ENCODE data around the gene REEP5.
"Not testable (repeated sequence)": the region's sequence is repeated elsewhere in the genome, so short reads cannot be mapped to it uniquely, and the experiment has no call there.

The REEP5 gene

DNA sequence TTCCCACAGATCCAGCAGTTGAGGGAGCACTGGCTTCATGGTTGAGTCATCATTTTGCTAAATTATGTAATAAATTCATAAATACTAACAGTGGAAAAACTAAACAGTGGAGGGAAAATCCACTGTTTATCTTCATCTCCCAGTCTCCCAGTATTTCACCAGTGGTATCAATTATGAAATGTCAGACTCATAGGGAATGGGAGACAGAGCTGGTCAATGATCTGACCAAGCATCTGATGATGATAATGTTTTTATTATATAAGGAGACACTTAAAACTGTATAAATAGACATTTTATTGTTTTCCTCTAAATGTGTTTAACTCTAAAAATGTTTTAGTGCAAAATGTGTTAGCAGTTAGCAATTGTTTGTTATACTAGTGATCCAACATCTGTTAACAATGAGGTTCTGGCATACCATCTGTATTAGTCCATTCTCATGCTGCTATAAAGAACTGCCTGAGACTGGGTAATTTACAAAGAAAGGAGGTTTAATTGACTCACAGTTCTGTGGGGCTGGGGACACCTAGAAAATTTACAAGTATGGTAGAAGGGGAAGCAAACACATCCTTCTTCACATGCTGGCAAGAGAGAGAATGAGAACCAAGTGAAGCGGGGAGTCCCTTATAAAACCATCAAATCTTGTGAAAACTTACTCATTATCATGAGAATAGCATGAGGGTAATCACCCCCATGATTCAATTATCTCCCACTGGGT is 11.8 kb upstream of the REEP5 start:
- H3K4me3 ChIP-seq (ENCODE audit: low read depth, low read length): no peak overlapping the region

DNA sequence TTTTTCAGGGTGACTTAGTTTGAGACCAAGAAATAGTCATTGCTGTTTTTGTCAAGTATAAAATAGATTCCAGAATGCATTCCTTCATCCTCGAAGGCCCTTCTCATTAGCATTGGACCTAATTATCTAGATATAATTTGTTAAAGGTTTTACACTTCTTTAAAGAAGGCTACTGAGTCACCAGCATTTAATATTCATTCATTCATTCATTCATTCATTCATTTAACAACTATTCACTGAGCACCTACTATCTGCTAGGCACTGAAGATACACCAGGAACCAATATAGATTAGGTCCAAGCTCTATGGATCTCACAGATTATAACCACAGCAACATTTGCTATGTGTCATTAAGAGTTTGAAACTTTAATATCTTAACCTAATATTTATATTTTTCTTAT is 11.1 kb upstream of the REEP5 start:
- no peak overlapping the region for H3K4me3 ChIP-seq (ENCODE audit: low read depth, low read length)

DNA sequence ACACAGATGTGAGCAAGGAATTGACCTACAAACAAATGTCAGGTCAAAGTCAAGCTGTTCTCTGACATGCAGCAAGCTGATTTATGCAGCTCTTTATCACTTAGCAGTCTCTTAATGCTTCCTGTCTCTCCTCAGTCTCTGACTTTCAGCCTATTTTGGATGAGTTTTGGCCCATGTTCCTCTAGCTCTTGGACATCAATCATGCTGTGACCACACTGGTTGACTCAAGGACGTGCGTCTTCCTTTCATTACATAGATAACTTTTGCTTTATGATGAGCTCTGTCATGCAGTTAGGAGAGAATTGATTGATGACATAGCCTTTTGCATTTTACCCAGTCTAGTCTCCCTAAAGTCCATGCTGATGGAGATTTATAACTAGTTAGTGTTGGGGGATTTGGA is 9.4 kb upstream of the REEP5 start:
- H3K4me3 ChIP-seq (ENCODE audit: low read depth, low read length): no peak overlapping the region

DNA sequence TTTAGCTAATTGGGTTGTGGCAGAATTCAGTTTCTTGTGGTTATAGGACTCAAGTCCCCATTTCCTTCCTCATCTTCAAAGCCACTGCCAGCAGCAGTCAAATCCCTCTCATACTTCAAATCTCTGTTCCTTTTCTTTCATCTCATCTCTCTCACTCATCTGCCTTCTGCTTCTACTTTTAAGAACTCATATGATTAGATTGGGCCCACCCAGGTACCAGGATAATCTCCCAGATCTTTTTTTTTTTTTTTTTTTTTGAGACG is 8.0 kb upstream of the REEP5 start:
- no peak overlapping the region for H3K4me3 ChIP-seq (ENCODE audit: low read depth, low read length)

DNA sequence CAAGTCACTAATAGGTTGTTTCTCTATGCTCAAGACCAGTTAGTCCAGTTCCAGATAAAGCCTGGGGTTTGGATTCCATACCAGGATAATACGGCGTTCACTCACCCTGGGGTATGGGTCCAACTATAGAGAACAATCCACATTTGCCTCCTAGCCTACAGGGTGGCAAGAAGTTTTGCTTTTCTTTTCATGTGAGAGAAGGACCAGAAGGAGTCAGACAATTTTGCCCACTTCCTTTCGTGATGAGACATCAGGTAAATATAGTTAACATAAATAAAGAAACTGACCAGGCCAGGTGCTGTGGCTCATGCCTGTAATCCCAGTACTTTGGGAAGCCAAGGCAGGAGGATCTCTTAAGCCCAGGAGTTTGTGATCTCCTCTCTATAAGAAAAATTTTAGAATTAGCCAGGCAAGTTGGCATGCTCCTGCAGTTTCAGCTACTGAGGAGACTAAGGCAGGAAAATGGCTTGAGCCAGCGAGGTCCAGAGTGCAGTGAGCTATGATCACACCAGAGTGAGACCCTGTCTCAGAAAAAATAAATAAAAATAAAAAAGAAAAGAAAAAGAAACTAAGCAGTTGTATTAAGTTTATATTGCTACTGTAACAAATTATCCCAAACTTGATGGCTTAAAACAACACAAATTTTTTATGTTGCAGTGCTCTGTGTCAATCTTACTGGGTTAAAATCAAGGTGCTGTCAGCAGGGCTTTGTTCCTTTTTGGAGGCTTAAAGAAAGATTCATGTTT is 7.5 kb upstream of the REEP5 start:
- H3K4me3 ChIP-seq (ENCODE audit: low read depth, low read length): no peak overlapping the region

DNA sequence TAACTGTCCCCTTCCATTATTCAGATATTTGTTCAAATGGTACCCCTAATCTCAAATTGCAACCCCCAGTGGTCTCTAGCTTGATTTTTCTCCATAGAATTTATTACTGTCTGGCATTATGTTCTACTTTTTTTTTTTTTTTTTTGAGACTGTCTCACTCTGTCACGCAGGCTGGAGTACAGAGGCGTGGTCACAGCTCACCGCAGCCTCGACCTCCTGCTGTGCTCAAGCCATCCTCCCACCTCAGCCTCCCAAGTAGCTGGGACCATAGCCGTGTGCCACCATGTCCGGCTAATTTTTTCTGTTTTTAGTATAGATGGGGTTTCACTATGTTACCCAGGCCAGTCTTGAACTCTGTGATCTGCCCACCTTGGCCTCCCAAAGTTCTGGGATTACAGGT is 2.0 kb upstream of the REEP5 start:
- no peak overlapping the region for H3K4me3 ChIP-seq (ENCODE audit: low read depth, low read length)

DNA sequence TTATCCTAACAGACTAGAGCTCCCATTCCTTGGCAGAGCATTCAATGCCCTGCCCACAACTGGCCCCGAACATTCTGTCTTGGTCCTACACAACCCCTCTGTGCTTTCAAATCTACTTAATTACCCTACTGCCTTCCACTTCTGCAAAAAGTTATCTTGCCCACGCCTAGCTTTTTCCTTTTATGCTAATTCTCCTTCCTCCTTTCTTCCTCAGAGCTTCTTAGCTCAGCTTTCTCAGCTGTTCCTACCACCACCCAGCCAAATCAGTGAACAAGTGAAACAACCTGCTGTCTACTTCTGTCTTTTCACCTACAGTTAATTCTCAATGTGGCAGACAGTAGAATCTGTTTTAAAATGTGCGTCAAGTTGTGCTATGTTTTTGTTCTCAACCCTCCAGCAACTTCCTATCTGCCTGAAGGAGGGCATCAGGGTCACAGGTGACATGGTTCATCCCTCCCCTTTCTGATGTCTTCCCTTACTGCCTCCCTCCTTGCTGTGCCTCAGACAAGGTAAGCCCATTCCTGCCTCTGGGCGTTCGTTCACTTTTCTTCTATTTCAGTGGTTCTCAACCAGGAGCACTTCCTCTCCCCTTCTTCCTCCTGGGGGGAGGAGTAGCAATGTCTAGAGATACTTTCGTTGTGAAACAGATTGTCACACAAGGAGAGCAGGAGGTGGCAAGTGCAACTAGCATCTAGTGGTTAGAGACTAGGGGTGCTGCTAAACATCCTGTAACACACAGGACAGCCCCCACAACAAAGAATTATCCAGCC is 1.3 kb upstream of the REEP5 start:
- no peak overlapping the region for H3K4me3 ChIP-seq (ENCODE audit: low read depth, low read length)

DNA sequence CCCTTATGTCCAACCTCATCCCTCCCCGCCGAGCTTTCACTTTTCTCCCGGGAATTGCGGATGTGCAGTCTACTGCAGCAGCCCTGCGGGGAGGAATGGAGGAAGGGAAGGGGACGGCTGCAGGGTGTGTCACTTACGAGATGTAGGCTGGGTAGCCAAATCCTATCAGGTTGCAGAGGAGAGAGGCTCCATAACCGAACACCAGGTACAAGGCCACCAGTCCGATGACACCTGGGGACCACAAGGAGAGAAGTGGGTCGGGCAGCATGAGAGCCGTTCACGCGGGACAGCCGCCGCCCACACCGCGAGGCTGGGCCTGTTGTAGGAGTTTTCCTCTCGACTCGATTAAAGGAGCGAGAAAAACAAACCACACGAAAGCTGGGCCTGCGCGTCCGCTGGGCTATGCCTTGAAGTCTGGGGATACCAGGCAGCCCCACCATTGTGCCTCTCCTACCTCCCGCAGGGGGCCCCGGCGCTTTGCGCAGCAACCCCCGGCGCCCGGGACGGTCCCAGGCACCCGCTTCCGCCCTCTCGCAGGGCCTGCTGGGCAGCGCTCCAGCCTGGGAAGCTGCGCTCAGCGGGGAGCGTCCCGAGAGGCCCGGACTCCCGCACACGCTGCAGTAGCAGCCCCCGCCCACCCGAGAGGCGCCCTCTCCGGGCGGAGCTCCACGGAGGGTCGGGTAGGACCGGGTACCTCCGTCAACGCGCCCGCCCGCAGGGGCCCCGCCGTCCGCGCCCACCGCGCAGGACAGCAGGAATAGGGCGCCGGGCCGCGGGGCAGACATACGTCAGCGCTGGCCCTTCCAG is 798 bp downstream of the REEP5 start:
- peak overlapping the region; percentile 87 for H3K4me3 ChIP-seq (ENCODE audit: low read depth, low read length)

DNA sequence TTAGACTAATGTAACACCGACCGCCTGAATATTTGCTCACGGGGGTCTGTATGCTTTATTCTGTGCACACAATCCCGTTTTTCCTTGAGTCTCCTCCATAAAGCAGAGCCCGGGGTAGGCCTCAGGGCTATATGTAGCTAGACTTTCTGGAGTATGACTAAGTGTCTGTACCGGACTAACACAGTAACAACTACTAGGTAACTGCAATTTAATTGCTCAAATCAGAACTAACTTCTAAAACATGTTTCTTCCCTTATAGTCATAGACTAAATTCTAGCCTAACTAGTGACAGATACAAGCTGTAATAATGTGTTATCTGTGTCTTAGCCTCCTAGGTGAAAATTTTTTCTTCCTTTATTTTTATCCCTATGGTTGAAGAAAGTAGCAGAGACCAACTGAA is 2.1 kb downstream of the REEP5 start:
- no peak overlapping the region for H3K4me3 ChIP-seq (ENCODE audit: low read depth, low read length)

DNA sequence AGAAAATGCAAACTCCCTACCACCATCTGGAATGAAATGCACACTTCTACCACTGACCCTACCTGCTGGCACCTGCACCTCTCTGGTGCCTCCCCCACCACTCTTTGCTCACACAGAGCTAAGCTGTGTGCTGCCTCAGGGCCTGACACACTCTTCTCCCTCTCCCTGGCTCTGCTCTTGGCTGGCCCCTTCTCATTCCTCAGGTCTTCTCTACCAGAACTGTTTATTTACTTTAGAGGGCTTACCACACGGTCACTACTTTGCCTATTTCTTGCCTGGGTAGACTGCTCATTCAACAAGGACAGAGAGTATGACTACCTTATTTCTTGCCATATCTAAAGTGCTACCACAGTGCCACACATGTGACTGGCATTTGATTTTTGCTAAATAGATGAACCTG is 3.3 kb downstream of the REEP5 start:
- H3K4me3 ChIP-seq (ENCODE audit: low read depth, low read length): no peak overlapping the region

DNA sequence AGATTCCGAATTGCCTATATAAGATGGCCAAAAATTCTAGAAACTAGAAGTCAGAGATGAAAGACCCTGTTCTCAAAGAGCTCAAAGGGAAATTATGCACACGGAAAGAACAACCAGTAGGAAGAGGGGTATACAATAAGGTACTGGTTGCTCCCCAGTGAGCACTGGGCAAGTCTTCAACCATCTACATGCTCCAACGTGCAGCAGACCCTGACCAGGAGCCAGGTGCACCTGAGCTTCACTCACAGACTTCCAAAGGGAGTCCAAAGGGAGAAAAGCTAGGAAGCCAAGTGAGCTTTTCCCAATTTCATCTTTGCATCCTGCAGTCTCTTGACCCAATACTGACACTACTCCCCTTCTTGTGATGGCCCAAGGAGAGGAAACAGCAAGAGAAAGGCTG is 3.9 kb downstream of the REEP5 start:
- no peak overlapping the region for H3K4me3 ChIP-seq (ENCODE audit: low read depth, low read length)

DNA sequence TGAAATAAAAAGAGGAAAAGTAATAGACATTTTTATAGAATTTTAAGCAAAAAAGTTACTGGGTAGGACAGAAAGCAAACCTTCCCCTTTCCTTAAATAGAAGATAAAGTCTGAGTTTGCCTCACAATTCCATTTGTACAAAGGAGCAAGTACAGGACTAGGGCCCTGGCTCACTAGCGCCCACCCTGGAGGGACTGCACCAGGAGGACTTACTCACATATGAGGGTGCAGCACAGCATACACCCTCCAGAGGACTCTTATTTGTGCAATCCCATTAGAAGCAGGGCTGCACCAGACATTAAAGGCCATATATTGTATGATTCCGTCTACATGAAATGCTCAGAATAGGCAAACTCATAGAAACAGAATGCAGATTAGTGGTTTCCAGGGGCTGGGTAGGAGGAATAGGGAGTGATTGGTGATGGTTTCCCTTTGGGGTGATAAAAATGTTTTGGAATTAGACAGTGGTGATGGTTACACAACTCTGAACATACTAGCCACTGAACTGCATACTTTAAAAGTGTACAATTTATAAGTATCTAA is 4.5 kb downstream of the REEP5 start:
- no peak overlapping the region for H3K4me3 ChIP-seq (ENCODE audit: low read depth, low read length)

DNA sequence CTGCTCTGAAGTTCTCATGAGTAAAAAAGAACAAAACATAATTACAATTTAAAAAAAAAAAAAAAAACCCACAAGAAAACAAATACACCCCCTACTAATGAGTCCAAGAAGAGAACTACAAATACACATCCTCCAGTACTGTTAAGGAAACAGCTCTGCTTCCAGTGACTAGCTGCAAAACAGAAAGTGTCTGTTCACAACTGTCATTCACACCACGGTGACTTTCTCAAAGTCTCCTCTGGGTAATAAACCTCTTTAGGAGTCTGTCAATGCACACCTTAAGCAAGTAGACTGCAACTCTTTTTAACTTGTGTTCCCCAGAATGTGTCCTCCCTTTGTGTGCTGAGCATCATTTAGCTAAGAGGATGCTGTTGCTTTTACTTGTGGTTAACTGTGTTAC is 6.2 kb downstream of the REEP5 start:
- no peak overlapping the region for H3K4me3 ChIP-seq (ENCODE audit: low read depth, low read length)

DNA sequence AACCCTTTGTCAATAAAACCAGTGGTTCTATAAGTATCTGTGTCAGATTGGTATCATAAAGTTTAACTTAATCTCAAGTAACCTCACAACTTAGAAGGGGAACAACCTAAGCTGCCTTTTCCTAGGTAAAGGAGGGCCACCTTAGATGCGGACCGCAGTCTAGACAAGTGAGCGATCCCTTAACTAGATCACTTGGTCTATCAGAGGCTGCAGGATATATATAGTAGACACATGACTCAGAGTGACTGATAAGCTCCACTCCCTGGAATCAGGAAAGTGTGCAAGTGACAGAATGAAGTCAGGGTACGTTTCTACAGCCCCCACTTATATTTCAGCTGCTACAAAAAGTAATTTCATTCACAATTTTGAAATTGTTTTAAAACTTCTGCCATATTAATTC is 7.4 kb downstream of the REEP5 start:
- no peak overlapping the region for H3K4me3 ChIP-seq (ENCODE audit: low read depth, low read length)

DNA sequence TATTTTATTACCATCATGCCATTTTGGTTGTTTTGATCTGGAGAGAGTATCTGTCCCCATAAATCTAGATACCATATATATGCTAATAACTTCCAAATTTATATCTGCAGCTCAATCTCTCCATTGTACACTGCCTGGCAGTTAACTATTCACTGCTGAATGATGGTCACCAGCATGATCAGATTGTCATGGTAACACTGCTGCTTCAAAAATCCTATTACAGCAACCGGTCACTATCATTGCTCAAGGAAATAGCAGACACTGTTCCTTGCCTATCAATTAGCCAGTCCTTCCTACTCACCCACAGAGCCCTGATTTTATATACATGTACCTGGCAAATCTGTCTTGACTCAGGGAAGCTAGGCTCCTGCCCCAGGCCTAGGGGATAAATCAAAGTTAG is 11.5 kb downstream of the REEP5 start:
- no peak overlapping the region for H3K4me3 ChIP-seq (ENCODE audit: low read depth, low read length)

DNA sequence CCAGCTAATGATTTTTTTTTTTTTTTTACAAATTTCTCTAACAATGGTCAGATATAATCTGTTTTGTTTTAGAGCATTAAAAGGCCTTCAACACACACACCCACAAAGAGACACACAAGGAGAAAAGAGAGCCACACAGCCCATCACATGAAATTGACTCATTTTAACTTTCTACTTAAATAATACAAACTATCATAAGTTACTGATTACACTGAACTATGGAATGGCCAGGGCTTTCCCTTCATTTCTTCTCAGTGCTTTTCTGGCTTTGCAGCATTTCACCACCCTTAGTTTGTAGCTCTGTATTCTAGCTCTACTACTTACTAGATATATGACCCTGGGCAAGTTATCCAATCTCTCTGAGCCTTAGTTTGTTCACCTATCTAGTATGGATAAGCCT is 13.2 kb downstream of the REEP5 start:
- H3K4me3 ChIP-seq (ENCODE audit: low read depth, low read length): no peak overlapping the region

DNA sequence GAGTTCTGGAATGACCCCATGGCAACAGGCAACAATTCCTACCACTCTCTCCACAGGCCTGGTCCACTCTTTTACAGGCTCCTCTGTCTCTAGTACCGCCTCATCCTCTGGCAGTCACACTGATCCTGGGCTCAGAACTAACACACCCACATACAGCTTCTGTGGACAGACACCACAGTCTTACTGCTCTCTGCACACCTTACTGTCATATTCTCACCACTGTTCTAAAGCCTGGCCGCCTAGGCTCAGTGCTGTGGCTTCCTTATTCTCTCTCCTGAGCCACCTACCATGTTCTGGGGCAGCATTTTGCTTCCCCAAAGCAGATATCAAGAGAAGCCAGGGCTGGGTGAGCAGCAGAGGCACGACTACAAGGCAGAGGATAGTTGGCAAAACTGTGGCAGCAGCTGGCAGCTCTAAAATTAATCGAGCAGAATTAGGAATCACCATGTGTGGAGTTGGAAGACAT is 14.8 kb downstream of the REEP5 start:
- H3K4me3 ChIP-seq (ENCODE audit: low read depth, low read length): no peak overlapping the region

DNA sequence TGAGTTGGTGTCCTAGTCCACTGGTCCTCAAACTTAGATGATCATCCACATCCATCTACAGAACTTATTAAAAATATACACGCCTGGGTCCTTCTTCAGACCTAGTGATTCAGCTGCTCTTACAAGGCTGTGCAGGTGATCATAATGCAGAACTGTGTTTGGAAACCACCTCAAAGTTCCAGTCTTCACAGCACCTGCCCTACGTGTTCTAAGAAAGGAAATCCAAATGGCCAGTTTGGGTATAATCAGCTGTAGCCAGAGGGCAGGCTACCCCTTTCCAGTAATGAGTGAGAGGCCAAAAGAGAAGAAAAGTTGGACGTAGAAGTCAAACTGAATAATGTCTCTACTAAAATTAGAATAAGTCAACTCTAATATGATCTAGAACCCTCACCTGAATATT is 15.4 kb downstream of the REEP5 start:
- no peak overlapping the region for H3K4me3 ChIP-seq (ENCODE audit: low read depth, low read length)

DNA sequence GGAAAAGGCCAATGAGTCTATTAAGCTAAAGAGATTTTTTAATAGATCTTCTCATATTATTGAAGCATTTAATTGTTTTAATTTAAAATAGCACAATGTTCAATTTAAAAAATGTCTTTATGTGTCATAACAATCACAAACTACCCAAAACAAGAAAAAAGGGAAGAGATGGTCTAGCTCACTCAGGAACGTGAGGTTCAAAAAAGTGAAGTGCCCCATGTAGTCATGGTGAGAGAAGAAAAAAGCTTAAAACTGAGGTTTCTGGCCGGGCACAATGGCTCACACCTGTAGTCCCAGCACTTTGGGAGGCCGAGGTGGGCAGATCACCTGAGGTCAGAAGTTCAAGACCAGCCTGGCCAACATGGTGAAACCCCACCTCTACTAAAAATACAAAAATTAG is 17.0 kb downstream of the REEP5 start:
- not testable (repeated sequence) for H3K4me3 ChIP-seq (ENCODE audit: low read depth, low read length)

DNA sequence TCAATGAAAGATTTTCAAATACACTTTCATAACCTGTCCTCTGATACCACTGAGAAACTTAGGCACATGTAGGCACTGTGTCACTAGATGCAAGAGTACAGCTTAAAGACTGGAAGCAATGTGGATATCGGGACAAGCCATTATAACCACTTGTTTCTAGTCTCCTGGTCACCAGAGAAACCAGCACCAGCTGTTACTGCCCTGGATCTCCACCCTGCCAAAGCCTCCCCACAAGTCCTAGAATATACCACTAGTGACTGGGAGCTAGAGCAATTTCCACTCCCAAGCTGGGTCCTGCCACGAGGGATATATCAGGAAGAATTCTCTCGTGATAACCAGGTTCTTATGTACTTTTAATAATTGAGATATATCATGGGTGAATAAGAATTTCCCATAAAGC is 19.5 kb downstream of the REEP5 start:
- H3K4me3 ChIP-seq (ENCODE audit: low read depth, low read length): no peak overlapping the region

DNA sequence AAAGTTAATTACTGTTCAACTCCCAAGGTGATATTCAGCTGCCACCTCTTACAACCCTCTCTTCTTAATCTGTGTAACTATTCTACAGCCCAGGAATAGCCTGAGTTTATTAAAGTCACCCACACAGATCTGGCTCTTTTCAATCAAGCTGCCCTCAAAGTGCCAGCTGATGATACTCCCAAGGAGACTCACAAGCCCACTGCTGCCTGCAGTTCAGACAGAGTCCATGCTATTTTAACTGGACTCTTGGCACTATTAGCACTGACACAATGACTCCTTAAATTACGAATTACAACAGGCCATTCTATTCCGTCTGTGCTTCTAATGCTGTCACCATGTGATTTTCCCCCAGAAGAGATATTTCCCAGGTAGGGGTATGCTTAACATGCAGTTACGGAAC is 26.3 kb downstream of the REEP5 start:
- no peak overlapping the region for H3K4me3 ChIP-seq (ENCODE audit: low read depth, low read length)
